A549 (cell line): Measurements from ENCODE around the gene ARHGAP19. TPM values are rescaled to one million over a fixed set of nuclear protein-coding genes. Genes with fewer than 3 reads are reported as not detected.
A peak's percentile ranks its signal among the peaks of the same experiment; 100 is the strongest.
"Not testable (repeated sequence)": the region's sequence is repeated elsewhere in the genome, so short reads cannot be mapped to it uniquely, and the experiment has no call there.

ENCODE experiments used
- ATAC-seq, 2 experiments: fragments of 200-7000 bp in 1 of 2; fragments of >200 bp in 1 of 2; cut with Nextera tagmentation in 1 of 2; cut with Tn5 transposase in 1 of 2; 3 replicates each; pipeline versions ENCODE4 v1.8.0 to v1.9.1; 2018 to 2020; ENCODE audit warnings: mild to moderate bottlenecking in 1 of 2, moderate library complexity in 1 of 2
- CTCF ChIA-PET: fragments of 300-600 bp; sonication (Branson Sonifier 250); formaldehyde crosslinking; extraction: SDS; loops from one replicate; lab custom pipeline; 2021; ENCODE audit warnings: antibody characterized with exemption, inconsistent platforms; lab: Yijun Ruan, JAX
- POLR2A ChIA-PET: fragments of 350-600 bp; formaldehyde crosslinking; extraction: SDS; loops from one replicate; lab custom pipeline; 2021; ENCODE audit warnings: antibody characterized with exemption, inconsistent platforms; lab: Yijun Ruan, JAX
- DNase-seq, 2 experiments: peaks; one replicate each; pipeline versions ENCODE4 v3.0.0 to v3.0.0-alpha.2; 2011 to 2016; ENCODE audit warnings: low read depth in 1 of 2, low spot score in 1 of 2
- FAIRE-seq: peaks from 2 replicates; lab custom pipeline; 2011; peaks lifted over from hg19 to GRCh38; lab: Jason Lieb, UNC
- H3K27ac ChIP-seq, 2 experiments: fragments of >200 bp; sonication (Bioruptor Twin); formaldehyde crosslinking; 3 replicates each; pipeline ENCODE4 v1.5.1; 2016 to 2017
- H3K4me1 ChIP-seq: fragments of >200 bp; sonication (Bioruptor Twin); formaldehyde crosslinking; 3 replicates; pipeline ENCODE4 v1.6.1; 2016
- H3K4me2 ChIP-seq: fragments of >200 bp; sonication (Bioruptor Twin); formaldehyde crosslinking; 3 replicates; pipeline ENCODE4 v1.6.1; 2016
- H3K4me3 ChIP-seq: fragments of >200 bp; sonication (Bioruptor Twin); formaldehyde crosslinking; 3 replicates; pipeline ENCODE4 v1.5.1; 2016
- H3K9me3 ChIP-seq: fragments of >200 bp; sonication (Bioruptor Twin); formaldehyde crosslinking; 3 replicates; pipeline ENCODE4 v1.6.1; 2016
- BHLHE40 ChIP-seq: IDR thresholded peaks from 2 replicates; pipeline ENCODE4 v1.6.1; 2012; ENCODE audit warnings: low read depth, low read length, inconsistent platforms
- E2F6 ChIP-seq: IDR thresholded peaks from 2 replicates; pipeline ENCODE4 v1.6.1; 2012; ENCODE audit warnings: low read depth, borderline replicate concordance
- EHMT2 ChIP-seq: fragments of 200-600 bp; sonication (generic); IDR thresholded peaks from 2 replicates; pipeline ENCODE4 v1.6.1; 2016; ENCODE audit warnings: antibody characterized with exemption, low read depth, mild to moderate bottlenecking, moderate library complexity
- FOSL2 ChIP-seq, 2 experiments: fragments of 450-650 bp in 1 of 2; fragments of >200 bp in 1 of 2; sonication (Bioruptor Twin) in 1 of 2; formaldehyde crosslinking; IDR thresholded peaks; 2 replicates each; pipeline versions ENCODE4 v1.5.0 to v1.6.1; 2016 to 2020; ENCODE audit warnings: mild to moderate bottlenecking in 1 of 2, moderate library complexity in 1 of 2
- GATA3 ChIP-seq: IDR thresholded peaks from 2 replicates; pipeline ENCODE4 v1.6.1; 2012; ENCODE audit warnings: borderline replicate concordance
- HDAC2 ChIP-seq: fragments of 200-600 bp; sonication (generic); IDR thresholded peaks from 2 replicates; pipeline ENCODE4 v1.6.1; 2016
- HOXA7 ChIP-seq: fragments of 250-450 bp; sonication (Bioruptor Pico); IDR thresholded peaks from 2 replicates; pipeline ENCODE4 v1.5.0; 2020; ENCODE audit warnings: mild to moderate bottlenecking, moderate library complexity
- HOXB5 ChIP-seq: fragments of 250-450 bp; sonication (Bioruptor Pico); IDR thresholded peaks from 2 replicates; pipeline ENCODE4 v1.5.0; 2020; ENCODE audit warnings: mild to moderate bottlenecking, moderate library complexity
- MAFK ChIP-seq: fragments of 450-650 bp; IDR thresholded peaks from 2 replicates; pipeline ENCODE4 v1.6.1; 2014; ENCODE audit not compliant: partially characterized antibody
- PBX3 ChIP-seq: IDR thresholded peaks from 2 replicates; pipeline ENCODE4 v1.6.1; 2012
- RAD21 ChIP-seq, 2 experiments: fragments of >200 bp in 1 of 2; sonication (Bioruptor Twin) in 1 of 2; formaldehyde crosslinking in 1 of 2; IDR thresholded peaks in 1 of 2; conservative IDR thresholded peaks in 1 of 2; 2 replicates in 1 of 2; 3 replicates in 1 of 2; pipeline ENCODE4 v1.6.1; 2012 to 2018; ENCODE audit warnings: inconsistent platforms in 1 of 2
- SMC3 ChIP-seq: fragments of >200 bp; sonication (Bioruptor Twin); formaldehyde crosslinking; IDR thresholded peaks from 3 replicates; pipeline ENCODE4 v1.6.1; 2018; ENCODE audit warnings: inconsistent platforms
- USF2 ChIP-seq: fragments of 450-650 bp; IDR thresholded peaks from 2 replicates; pipeline ENCODE4 v1.6.1; 2014; ENCODE audit warnings: antibody characterized with exemption
- ZC3H11A ChIP-seq: fragments of 450-650 bp; IDR thresholded peaks from 2 replicates; pipeline ENCODE4 v1.6.1; 2014; ENCODE audit warnings: antibody characterized with exemption, mild to moderate bottlenecking
- ZFP36 ChIP-seq: fragments of 450-650 bp; IDR thresholded peaks from 2 replicates; pipeline ENCODE4 v1.6.1; 2014; ENCODE audit warnings: borderline replicate concordance; ENCODE audit not compliant: partially characterized antibody
- WGBS: methylation state at CpG from one replicate; pipeline ENCODE4 v1.1.6; 2017; ENCODE audit errors: missing lambda C conversion rate; 5-methylcytosine and 5-hydroxymethylcytosine counted together
- polyA plus RNA-seq, 4 experiments: library from polyadenylated mRNA; depleted of rRNA in 3 of 4; stranded (reverse); fragments of >200 nt; fragmentation: RNase III in 1 of 4; extraction: RNeasy Plus Mini Kit Qiagen cat#74134 plus additional on column Dnase treatment in 1 of 4; gene quantifications; 2 replicates in 3 of 4; 3 replicates in 1 of 4; pipeline ENCODE4 v1.2.3, GENCODE V29; 2011 to 2017

The ARHGAP19 gene
- polyA plus RNA-seq, 2 of the 4 experiments (the other 2 are of a cell fraction) = 6.0 to 11.9 TPM

- ATAC-seq, POLR2A ChIA-PET, FAIRE-seq, H3K4me1 ChIP-seq, DNase-seq, H3K9me3 ChIP-seq: not testable (repeated sequence)
- CTCF ChIA-PET = interaction anchor here (1.1 to 3.6 kb wide), 7 partner anchors 9 to 218 kb away, joined by 3 to 28 read pairs (median 5); partner anchors contain the start of gene FRAT1
- TF ChIP-seq MAFK = peak; percentile 77
- Histone ChIP-seq H3K4me3 (peak overlapping the region; percentile 57; the same call in 1 of the 3 replicates), H3K4me2 (peak overlapping the region; percentile 91), H3K27ac (peak overlapping the region; percentile 84 to 96; a peak in 5 of 6 replicates)
- 92% methylated on average over 17 of the region's 17 CpGs for WGBS
These were observed 1.7 kb downstream of the ARHGAP19 start for GRCh38 chr10:97290576-97291356.

- H3K4me2 ChIP-seq, ATAC-seq, H3K4me3 ChIP-seq, H3K27ac ChIP-seq, FAIRE-seq, DNase-seq, H3K9me3 ChIP-seq, H3K4me1 ChIP-seq, POLR2A ChIA-PET: not testable (repeated sequence)
- CTCF ChIA-PET = interaction anchor here (0.7 to 3.6 kb wide), 4 partner anchors 11 to 217 kb away, joined by 3 to 28 read pairs (median 4); no protein-coding TSS in a partner anchor
- WGBS = 93% methylated on average over 13 of the region's 13 CpGs
These were observed 2.4 kb downstream of the ARHGAP19 start for GRCh38 chr10:97290076-97290475.

GRCh38 chr10:97280783-97281182 lies 11.7 kb downstream of the ARHGAP19 start:
- POLR2A ChIA-PET = interaction anchor here (0.9 kb wide), 1 partner anchor 12 kb away, joined by 3 read pairs; the partner anchor contains the start of gene ARHGAP19
- Histone ChIP-seq H3K4me1 (peaks cover 21% of the 10 kb centered on the region), H3K9me3 (no peaks in the 10 kb centered on the region), H3K4me3 (no peak overlapping the region), H3K4me2 (no peak overlapping the region), H3K27ac (no peak overlapping the region)
- TF ChIP-seq BHLHE40 (no peak), ZC3H11A (no peak), FOSL2 (IDR thresholded peaks at IDR 0.05) (no peak), FOSL2 (CRISPR knock-in tag; IDR thresholded peaks at IDR 0.05) (no peak), E2F6 (no peak), HOXB5 (CRISPR knock-in tag) (no peak), EHMT2 (no peak), SMC3 (no peak), USF2 (no peak), GATA3 (no peak), HDAC2 (no peak), HOXA7 (CRISPR knock-in tag) (no peak), ZFP36 (no peak), PBX3 (no peak), RAD21 (conservative IDR thresholded peaks at IDR 0.05 in 1 of 2, IDR thresholded peaks at IDR 0.05 in 1 of 2) (no peak)
- 84% methylated on average over 3 of the region's 3 CpGs for WGBS
- ATAC-seq (no peak), FAIRE-seq (no peak), DNase-seq (no peak)
- CTCF ChIA-PET = interaction anchor here (0.6 to 2.9 kb wide), 6 partner anchors 11 to 129 kb away, joined by 3 to 19 read pairs (median 4); partner anchors contain the start of genes ARHGAP19 and FRAT2
